Measurements from ENCODE around the gene SUN2.

- TF ChIP-seq CTCF (IDR thresholded peaks at IDR 0.05): no peak
- TF ChIP-seq EZH2 (IDR thresholded peaks at IDR 0.05; ENCODE audit: borderline replicate concordance, insufficient read depth, low read depth, low read length, poor library complexity, severe bottlenecking): no peak
Observed at GRCh38 chr22:38751066-38751421, 4.8 kb downstream of the SUN2 start.

Data from B cell (primary cell).